ENCODE measurements around the gene CARD9. TPM values are rescaled to one million over a fixed set of nuclear protein-coding genes. Genes with fewer than 3 reads are reported as not detected.

The CARD9 gene
- total RNA-seq, 2 donors from 2014 or later, result 1.2 to 1.7 TPM

GRCh38 chr9:136351252-136351800 is 22.1 kb downstream of the CARD9 start:
- Histone ChIP-seq H3K4me3 (no peak overlapping the region), H3K9ac (ENCODE audit: low read depth in 2 of 2, low read length in 2 of 2) (no peak overlapping the region), H3K36me3 (no peaks in the 10 kb centered on the region), H3K9me3 (no peaks in the 10 kb centered on the region), H3K27ac (no peak overlapping the region), H3K27me3 (no peaks in the 10 kb centered on the region), H3K4me1 (no peaks in the 10 kb centered on the region)
- no peak for DNase-seq
- intact Hi-C loops (cut with DNase I), result no loop called here
- TF ChIP-seq CTCF (IDR thresholded peaks at IDR 0.05), result no peak

DNA sequence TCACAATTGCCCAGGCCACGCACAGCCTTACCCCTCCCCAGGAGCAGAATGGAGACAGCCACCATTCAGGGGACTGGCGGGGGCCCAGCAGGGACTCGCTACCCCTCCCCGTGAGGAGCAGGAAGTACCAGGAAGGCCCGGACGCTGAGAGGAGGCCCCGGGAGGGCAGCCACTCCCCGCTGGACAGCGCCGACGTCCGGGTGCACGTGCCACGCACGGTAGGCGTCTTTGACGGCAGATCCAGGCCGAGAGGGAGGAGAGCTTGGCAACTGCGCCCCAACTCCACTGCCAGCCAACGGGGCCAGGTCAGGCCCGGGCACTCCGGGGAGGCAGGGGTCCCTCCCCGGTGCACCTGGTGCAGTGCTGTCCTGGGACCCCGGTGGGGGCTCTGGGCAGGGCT is 23.9 kb downstream of the CARD9 start:
- no peaks in the 10 kb centered on the region for H3K27me3 ChIP-seq
- H3K36me3 ChIP-seq, result no peaks in the 10 kb centered on the region
- no peak overlapping the region for H3K4me3 ChIP-seq
- H3K9ac ChIP-seq (ENCODE audit: low read depth in 2 of 2, low read length in 2 of 2), result no peak overlapping the region
- H3K9me3 ChIP-seq, result no peaks in the 10 kb centered on the region
- DNase-seq, result no peak
- no peak for TF ChIP-seq CTCF (IDR thresholded peaks at IDR 0.05)
- no peaks in the 10 kb centered on the region for H3K4me1 ChIP-seq
- no peak overlapping the region for H3K27ac ChIP-seq
- intact Hi-C loops (cut with DNase I), result loop anchor here (10.0 kb wide), 1 partner anchor 55 kb away; the partner anchor contains the start of gene SNAPC4

DNA sequence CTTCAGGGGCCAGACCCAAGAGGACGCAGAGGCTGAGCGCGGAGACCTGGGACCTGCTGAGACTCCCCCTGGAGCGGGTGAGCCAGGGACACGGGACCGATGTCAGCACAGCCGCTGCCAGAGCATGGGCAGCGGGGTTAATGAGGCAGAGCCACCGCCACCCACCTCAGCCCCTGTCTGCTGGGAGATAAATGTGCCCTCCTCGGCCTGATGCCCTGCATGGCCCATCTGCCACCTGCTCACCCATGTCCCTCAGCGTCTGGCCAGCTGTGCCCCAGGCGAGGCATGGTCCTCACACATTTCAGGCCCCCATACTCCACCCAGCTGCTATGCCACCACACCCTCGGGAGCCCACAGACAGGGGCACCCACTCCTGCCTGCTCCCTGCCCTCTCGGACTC is 24.8 kb downstream of the CARD9 start:
- Histone ChIP-seq H3K9me3 (no peaks in the 10 kb centered on the region), H3K27ac (no peak overlapping the region), H3K36me3 (no peaks in the 10 kb centered on the region), H3K27me3 (no peaks in the 10 kb centered on the region), H3K9ac (ENCODE audit: low read depth in 2 of 2, low read length in 2 of 2) (no peak overlapping the region), H3K4me1 (no peaks in the 10 kb centered on the region), H3K4me3 (no peak overlapping the region)
- intact Hi-C loops (cut with DNase I), result loop anchor here (10.0 kb wide), 1 partner anchor 56 kb away; the partner anchor contains the start of gene SNAPC4
- no peak for DNase-seq
- TF ChIP-seq CTCF (IDR thresholded peaks at IDR 0.05), result no peak

DNA sequence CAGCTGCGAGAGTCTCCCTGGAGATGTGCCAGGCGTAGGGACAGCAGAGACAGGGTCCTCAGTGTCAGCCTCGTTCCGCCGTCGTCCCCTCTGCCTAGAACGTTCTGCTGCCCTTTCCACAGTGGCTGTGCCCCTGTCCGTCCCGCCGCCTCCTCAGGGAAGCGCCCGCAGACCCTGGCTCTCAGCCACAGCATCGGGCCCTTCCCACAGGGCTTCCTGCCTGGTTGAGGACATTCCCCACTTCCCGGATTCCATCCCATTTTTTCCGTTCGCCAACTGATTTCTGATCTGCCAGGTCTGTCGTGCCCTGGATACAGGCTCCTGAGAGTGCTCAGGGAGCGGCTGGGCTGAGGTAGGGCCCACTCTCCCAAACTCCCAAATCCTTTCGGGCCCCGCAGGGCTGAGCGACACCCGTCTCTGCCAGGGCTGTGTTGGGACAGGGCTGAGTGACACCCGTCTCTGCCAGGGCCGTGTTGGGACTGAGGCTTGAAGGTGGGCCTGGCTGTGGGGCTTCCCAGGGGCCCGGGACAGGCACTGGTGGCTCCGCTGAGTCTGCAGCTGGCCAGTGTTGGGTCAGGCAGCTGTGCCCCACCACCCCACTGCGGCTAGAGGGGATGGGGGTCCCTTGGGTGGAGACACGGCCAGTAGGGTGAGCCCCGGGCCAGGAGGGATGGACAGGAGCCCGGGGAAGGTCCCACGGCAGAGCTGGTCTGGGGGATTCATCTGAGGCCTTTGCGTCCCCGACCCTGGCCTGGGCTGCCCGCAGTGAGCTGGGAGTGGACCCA is 25.8 kb downstream of the CARD9 start:
- Histone ChIP-seq H3K27me3 (no peaks in the 10 kb centered on the region), H3K4me1 (no peaks in the 10 kb centered on the region), H3K9ac (ENCODE audit: low read depth in 2 of 2, low read length in 2 of 2) (no peak overlapping the region), H3K9me3 (no peaks in the 10 kb centered on the region), H3K27ac (no peak overlapping the region), H3K36me3 (no peaks in the 10 kb centered on the region), H3K4me3 (no peak overlapping the region)
- TF ChIP-seq CTCF (IDR thresholded peaks at IDR 0.05), result no peak
- intact Hi-C loops (cut with DNase I), result loop anchor here (10.0 kb wide), 1 partner anchor 57 kb away; the partner anchor contains the start of gene SNAPC4
- DNase-seq, result no peak

DNA sequence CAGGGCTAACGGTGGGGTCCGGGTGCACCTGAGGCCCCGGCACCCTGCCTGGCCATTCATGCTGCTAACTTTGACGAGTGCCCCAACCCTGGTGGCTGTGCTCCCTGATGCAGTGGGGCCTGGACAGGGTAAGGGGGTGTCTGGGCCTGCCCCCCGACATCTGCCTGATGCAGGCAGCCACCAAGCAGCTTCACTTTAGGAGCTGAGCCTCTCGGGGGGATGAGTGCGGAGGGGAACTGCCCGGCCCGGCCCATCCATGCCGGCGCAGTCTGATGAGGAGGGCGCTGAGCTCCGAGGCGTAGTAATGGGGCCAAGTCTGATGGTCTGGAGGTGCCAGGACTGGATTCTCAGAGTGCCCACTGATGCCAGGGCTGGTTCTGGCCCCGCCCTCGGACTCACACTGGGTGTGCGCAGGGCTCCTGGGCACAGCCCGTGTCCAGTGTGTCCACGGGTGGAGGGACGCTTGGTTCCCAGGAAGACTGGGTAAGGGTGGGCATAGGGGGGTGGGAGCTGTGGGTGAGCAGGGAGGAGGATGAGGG is 26.5 kb downstream of the CARD9 start:
- DNase-seq, result no peak
- intact Hi-C loops (cut with DNase I), result loop anchor here (10.0 kb wide), 1 partner anchor 58 kb away; the partner anchor contains the start of gene SNAPC4

More for the DNA sequence above, 26.5 kb downstream of the CARD9 start:
- Histone ChIP-seq H3K27ac (no peak overlapping the region), H3K36me3 (no peaks in the 10 kb centered on the region), H3K9me3 (no peaks in the 10 kb centered on the region), H3K4me1 (no peaks in the 10 kb centered on the region), H3K4me3 (no peak overlapping the region), H3K27me3 (no peaks in the 10 kb centered on the region), H3K9ac (ENCODE audit: low read depth in 2 of 2, low read length in 2 of 2) (no peak overlapping the region)
- no peak for TF ChIP-seq CTCF (IDR thresholded peaks at IDR 0.05)
